ENCODE data around the gene ILRUN. TPM values are rescaled to one million over a fixed set of nuclear protein-coding genes. Genes with fewer than 3 reads are reported as not detected.
"Not testable (repeated sequence)": the region's sequence is repeated elsewhere in the genome, so short reads cannot be mapped to it uniquely, and the experiment has no call there.

The ILRUN gene
- total and polyA plus RNA-seq, 8 donors: 43.7 to 82.9 (median 48.3) TPM

DNA sequence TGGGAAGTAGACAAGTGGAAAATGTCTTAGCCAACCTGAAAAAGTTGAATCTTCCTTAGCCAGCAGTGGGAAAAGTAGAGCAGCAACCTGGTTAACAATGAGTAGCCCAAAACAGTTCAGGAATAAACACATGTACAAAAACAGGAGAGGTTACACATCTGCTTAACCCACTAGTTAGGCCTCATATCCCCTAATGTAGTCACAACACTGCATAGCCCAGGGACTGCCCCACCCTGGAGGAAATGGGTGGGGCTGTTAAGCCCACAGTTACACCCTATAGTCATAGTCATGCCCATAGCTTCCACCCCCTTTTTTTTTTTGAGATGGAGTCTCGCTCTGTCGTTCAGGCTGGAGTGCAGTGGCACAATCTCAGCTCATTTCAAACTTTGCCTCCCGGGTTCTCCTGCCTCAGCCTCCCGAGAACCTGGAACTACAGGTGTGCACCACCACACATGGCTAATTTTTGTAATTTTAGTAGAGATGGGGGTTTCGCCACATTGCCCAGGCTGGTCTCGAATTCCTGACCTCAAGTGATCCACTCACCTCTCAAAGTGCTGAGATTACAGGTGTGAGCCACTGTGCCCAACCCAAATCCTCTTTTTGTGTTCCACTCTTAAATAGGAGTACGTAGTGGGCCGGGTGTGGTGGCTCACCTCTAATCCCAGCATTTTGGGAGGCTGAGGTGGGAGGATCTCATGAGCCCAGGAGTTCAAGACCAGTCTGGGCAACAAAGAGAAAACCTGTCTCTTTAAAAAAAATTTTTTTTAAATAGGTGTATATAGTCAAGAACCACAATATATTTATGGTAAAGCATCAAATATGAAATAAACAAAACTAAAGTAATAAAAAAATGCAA lies 24.5 kb downstream of the ILRUN start:
- Histone ChIP-seq H3K4me1 (peaks cover 20 to 50% of the 10 kb centered on the region in 2 donors), H3K36me3 (no peaks in the 10 kb centered on the region), H3K4me3 (no peak overlapping the region), H3K27ac (peak overlapping the region; percentile 20 to 69), H3K27me3 (no peaks in the 10 kb centered on the region), H3K9me3 (no peaks in the 10 kb centered on the region)
- ATAC-seq (peak; percentile 90), DNase-seq (peak in 1 of 4 donors; percentile 48)
- intact Hi-C loops (cut with DNase I): no loop called here
- no peak for TF ChIP-seq CTCF (IDR thresholded peaks at IDR 0.05)

GRCh38 chr6:34671367-34671766 lies 25.2 kb downstream of the ILRUN start:
- Histone ChIP-seq H3K4me3 (no peak overlapping the region), H3K27ac (peak overlapping the region; percentile 20 to 69), H3K4me1 (peaks cover 25 to 57% of the 10 kb centered on the region in 2 donors), H3K27me3 (no peaks in the 10 kb centered on the region), H3K9me3 (no peaks in the 10 kb centered on the region), H3K36me3 (no peaks in the 10 kb centered on the region)
- no peak for TF ChIP-seq CTCF (IDR thresholded peaks at IDR 0.05)
- ATAC-seq: no peak
- DNase-seq: no peak
- intact Hi-C loops (cut with DNase I): no loop called here

DNA sequence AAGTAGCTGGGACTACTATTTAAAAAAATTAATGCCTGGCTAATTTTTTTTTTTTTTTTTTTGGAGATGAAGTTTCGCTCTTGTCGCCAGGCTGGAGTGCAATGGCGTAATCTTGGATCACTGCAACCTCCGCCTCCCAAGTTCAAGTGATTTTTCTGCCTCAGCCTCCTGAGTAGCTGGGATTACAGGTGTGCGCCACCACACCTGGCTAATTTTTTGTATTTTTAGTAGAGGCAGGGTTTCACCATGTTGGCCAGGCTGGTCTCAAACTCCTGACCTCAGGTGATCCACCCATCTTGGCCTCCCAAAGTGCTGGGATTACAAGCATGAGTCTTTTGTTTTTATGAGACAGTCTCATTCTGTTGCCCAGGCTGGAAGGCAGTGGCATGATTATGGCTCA lies 27.8 kb downstream of the ILRUN start:
- H3K4me3 ChIP-seq; H3K36me3 ChIP-seq; DNase-seq; H3K27ac ChIP-seq; intact Hi-C loops (cut with DNase I); H3K9me3 ChIP-seq; ATAC-seq; H3K27me3 ChIP-seq: not testable (repeated sequence)
- peaks cover 37 to 69% of the 10 kb centered on the region in 2 donors for H3K4me1 ChIP-seq

DNA sequence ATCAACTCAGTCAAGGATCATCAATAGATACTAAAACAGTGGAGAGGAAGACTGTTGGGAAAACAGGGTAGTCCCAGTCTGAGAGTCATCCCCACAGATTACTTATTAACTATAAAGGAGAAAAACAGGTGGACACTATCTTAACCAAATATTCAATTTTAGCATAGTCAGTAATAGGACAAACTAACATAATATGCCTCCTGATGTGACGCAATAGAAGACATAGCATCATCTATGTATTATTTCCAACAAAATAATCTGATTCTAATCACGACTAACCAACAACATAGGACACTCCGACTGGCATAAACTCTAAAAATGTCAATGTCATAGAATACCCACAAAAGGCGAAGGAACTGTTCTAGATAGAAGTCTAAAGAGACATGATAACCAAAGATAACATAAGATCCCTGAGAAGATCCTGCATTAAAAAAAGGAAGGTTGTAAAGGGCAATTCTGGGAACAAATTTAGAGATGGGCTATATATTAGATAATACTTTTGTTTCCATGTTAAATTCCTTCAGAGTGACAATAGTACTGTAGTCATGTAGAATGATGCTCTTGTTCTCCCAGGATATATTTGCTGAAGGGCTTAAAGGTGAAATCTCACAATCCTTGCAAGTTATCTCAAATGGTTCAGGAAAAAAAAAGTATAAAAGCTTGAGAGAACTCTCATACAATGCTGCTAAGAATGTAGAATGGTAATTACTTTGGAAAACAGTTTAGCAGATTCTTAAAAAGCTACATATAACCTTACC lies 28.9 kb downstream of the ILRUN start:
- ATAC-seq: no peak
- Histone ChIP-seq H3K27me3 (no peaks in the 10 kb centered on the region), H3K9me3 (no peaks in the 10 kb centered on the region), H3K4me3 (no peak overlapping the region), H3K36me3 (no peaks in the 10 kb centered on the region), H3K4me1 (peaks cover 31 to 68% of the 10 kb centered on the region in 2 donors), H3K27ac (no peak overlapping the region)
- intact Hi-C loops (cut with DNase I): no loop called here
- DNase-seq: no peak
- no peak for TF ChIP-seq CTCF (IDR thresholded peaks at IDR 0.05)

DNA sequence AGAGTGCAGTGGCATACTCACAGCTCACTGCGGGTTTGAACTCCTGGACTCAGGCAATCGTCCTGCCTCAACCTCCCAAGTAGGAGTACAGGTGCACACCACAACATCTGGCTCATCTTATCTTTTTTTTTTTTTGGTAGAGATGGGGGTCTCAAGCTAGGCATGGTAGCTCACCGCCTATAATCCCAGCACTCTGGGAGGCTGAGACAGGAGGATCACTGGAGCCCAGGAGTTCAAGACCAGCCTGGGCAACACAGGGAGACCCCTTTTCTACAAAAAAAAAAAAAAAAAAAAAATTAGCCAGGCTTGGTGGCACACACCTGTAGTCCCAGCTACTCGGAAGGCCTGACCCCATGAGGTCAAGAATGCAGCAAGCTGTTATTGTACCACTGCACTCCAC lies 31.5 kb downstream of the ILRUN start:
- ATAC-seq (no peak), DNase-seq (no peak)
- no peaks in the 10 kb centered on the region for H3K9me3 ChIP-seq
- peak overlapping the region; percentile 65 to 75 for H3K27ac ChIP-seq
- H3K27me3 ChIP-seq: no peaks in the 10 kb centered on the region
- H3K4me3 ChIP-seq: no peak overlapping the region
- intact Hi-C loops (cut with DNase I): no loop called here
- TF ChIP-seq CTCF (IDR thresholded peaks at IDR 0.05): no peak
- H3K4me1 ChIP-seq: peaks cover 19 to 63% of the 10 kb centered on the region in 2 donors
- H3K36me3 ChIP-seq: no peaks in the 10 kb centered on the region
